ENCODE results near the gene NUP210L.
"Not testable (repeated sequence)": the region's sequence is repeated elsewhere in the genome, so short reads cannot be mapped to it uniquely, and the experiment has no call there.

Gene NUP210L

DNA sequence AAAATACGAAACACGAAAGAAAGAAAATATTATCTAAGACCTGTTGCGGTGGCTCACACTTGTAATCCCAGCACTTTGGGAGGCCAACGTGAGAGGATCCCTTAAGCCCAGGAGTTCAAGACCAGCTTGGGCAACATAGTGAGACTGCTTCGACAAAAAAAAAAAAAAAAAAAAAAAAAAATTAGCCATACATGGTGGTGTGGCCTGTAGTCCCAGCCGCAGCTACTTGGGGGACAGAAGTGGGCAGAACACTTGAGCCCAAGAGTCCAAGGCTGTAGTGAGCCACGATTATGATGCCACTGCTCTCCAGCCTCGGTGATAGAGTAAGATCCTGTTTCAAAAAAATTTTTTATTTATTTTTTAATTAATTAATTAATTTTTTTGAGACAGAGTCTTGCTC lies 167.3 kb downstream of the NUP210L start:
- DNase-seq, result no peak

- peak; percentile 70 for DNase-seq
Observed at GRCh38 chr1:153985941-153986761, 168.7 kb downstream of the NUP210L start, which contains the start of gene RAB13. Gene RAB13 (minus strand): TSS chr1:153986339. CDS start chr1:153986236, 103 bp downstream.

DNA sequence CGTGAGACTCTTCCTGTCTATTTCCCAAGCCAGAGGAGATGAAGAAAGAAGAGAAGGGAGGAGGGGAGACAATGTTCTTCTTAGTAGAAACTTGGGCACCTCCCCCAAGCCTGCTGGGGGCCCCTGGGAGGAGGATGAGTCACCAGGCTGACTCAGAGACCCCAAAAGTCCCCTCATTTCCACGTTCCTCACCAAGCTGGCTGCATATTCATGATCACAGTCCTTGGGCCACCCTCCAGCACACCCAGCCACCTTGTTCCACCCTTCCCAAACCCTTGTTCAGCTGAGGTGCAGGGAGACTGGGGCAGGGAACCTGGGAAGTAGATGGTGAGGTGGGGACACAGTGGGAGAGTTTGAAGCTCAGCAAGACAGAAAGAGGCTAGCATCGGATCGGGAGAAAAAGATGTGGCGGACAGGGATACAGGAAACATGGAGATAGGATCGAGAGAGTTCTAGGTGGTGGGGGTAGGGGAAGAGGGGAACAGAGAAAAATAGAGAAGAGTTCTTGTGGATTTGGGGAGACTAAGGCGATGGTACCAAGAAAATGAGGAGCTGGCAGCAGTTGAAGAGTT lies 169.4 kb downstream of the NUP210L start:
- no peak for DNase-seq

GRCh38 chr1:153984123-153984894 lies 170.6 kb downstream of the NUP210L start:
- DNase-seq, result no peak

DNA sequence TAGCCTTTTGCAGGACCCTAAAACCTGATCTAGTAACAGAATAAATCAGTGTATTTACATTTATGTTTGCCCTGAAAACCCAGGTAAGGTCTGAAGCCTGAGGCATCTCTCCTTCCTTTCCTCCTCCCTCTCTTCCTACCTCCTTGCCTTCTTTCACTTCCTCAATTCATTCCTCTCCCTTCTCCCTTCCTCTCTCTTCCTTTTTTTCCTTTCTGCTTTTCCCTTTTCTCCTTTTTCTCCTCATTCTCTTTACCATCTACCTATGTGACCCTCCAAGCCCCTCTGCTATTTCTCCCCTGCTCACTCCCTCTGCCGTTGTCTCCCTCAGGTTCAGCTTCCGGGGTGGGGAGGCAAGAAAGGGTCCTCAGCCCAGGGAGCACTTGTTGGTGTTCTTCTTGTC lies 173.1 kb downstream of the NUP210L start:
- not testable (repeated sequence) for DNase-seq

- DNase-seq, result not testable (repeated sequence)
Observed at GRCh38 chr1:153979091-153979490, 175.8 kb downstream of the NUP210L start.

- no peak for DNase-seq
Observed at GRCh38 chr1:153978274-153978909, 176.5 kb downstream of the NUP210L start.

GRCh38 chr1:153977250-153978240 lies 177.3 kb downstream of the NUP210L start, which contains the start of gene JTB:
Gene JTB (minus strand): TSS chr1:153977674. CDS start chr1:153977252, 422 bp downstream.
- DNase-seq, result peak; percentile 69

GRCh38 chr1:153976819-153977249 lies 178.0 kb downstream of the NUP210L start:
- no peak for DNase-seq

- DNase-seq, result no peak
Observed at GRCh38 chr1:153973525-153973924, 181.3 kb downstream of the NUP210L start.

- no peak for DNase-seq
Observed at GRCh38 chr1:153973071-153973470, 181.8 kb downstream of the NUP210L start.

- no peak for DNase-seq
Observed at GRCh38 chr1:153970346-153970745, 184.5 kb downstream of the NUP210L start.

- DNase-seq, result no peak
Observed at GRCh38 chr1:153968972-153969371, 185.9 kb downstream of the NUP210L start.

DNA sequence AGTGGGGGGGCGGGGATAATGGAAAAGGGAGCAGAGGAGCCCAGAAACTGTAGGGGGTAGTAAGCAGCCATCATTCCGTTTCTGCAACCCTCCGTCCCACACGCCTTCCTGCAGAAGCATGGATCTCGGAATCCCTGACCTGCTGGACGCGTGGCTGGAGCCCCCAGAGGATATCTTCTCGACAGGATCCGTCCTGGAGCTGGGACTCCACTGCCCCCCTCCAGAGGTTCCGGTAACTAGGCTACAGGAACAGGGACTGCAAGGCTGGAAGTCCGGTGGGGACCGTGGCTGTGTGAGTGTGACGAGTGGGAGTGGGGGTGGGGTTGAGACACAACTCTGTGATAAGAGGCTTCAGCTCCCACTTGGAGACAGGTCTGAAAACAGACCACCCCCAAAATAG lies 186.5 kb downstream of the NUP210L start:
- DNase-seq, result no peak

DNA sequence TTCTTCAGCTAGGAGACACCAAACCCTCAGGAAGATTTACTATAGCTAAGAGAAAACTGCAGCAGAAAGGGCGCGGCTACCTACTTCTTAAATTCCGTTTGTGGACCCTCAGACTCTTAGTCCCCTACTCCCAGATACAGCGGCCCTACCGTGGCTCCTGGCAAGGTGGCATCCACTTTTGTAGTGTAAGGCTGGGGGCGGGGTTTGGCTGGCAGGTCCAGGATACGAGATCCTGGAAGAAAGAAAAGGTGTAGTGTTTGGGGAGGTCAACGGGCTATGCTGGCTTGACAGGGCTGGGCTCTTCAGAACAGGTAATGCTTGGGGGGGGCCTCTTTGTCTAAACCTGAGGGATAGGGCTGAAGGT lies 186.9 kb downstream of the NUP210L start:
- DNase-seq, result no peak

- DNase-seq, result peak; percentile 66
Observed at GRCh38 chr1:153967107-153967999, 187.5 kb downstream of the NUP210L start, which contains the start of gene CREB3L4. Gene CREB3L4 (plus strand): TSS chr1:153967902. CDS start chr1:153968526, 624 bp downstream.

DNA sequence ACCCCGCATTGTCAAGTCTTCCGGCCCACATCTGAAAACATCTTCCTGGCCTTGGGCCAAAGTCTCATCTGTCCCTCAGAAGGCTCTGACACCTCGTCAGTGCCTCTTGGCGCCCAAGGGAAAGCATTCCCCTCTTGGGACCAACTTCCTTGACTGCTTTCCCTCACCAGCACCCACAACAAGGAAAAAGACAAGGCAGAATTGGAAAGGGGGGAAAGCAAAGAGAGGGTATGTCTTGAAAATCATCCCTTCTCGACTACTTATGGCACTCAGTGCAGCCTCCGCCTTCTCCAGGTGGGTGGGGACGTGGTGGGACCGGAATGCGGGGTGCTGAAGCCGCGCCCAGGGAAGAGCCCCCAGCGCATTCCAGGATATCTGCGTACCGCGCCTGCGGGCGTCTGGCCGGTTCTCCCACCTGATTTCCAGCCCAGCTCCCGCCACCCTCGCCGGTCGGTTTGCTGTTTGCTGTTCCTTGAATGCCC lies 191.0 kb downstream of the NUP210L start:
- no peak for DNase-seq

DNA sequence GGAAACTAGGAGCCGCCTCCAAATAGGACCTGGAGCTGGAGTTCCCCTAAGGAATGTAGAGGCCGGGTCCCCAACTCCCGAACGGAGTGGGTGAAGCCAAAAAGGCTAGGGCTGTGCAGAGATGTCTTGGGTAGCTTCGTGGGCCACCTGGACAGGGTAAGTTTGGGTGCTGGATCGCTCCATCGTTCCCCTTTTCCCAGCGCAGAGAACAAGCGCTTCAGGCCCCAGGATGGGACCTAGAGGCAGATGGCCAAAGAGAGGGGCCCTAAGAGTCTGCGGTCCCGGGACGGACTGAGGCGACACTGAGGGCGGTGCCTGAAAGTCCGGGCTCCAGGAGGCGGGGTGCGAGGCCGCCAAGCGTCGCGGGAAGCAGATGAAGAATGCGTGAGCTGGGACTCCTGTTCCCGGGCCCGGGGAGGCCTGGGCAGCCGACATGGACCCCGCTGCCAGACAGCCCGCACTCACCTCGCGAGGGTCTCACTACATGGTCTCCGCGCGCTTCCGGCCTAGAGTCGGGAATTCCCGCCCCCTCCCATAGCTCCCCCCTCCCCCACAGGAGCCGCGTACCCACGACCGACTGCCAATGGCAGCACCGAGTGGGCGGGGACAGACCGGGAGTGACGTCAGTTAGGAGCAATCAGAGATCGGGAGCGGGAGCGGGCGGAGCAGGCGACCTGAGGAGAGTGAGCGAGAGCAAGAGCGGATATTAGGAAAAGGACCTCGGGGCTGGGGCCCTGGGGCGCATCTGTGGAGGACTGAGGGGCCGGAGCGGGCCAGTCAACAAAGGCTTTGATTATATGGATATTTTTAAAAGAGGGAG lies 191.6 kb downstream of the NUP210L start, which contains the start of gene SLC39A1:
SLC39A1 (minus strand) TSS at position 508 of the 820 bp plus-strand sequence. CDS start 822 bp downstream, outside the sequence.
- DNase-seq, result peak; percentile 89
